COLO668 (cell line): ENCODE measurements around the gene ANTKMT.
A peak's percentile ranks its signal among the peaks of the same experiment; 100 is the strongest.

Experiments used
- DNase-seq: peaks from one replicate; lab custom pipeline; 2025; ENCODE audit not compliant: unreplicated experiment; lab: John Stamatoyannopoulos, UW

The ANTKMT gene

GRCh38 chr16:720990-721764, at the start of gene ANTKMT:
TSS of gene ANTKMT (plus strand) at chr16:721146. CDS start at chr16:721275, 129 bp downstream.
- DNase-seq: peak; percentile 97

GRCh38 chr16:671353-672131, 49.4 kb upstream of the ANTKMT start:
- DNase-seq: no peak

- no peak for DNase-seq
Observed at GRCh38 chr16:672371-672770, 48.6 kb upstream of the ANTKMT start.

GRCh38 chr16:672851-673250, 48.1 kb upstream of the ANTKMT start:
- DNase-seq: no peak

GRCh38 chr16:673399-673991, 47.5 kb upstream of the ANTKMT start:
- DNase-seq: no peak

GRCh38 chr16:674214-674881, 46.6 kb upstream of the ANTKMT start:
- no peak for DNase-seq

- DNase-seq: peak; percentile 41
Observed at GRCh38 chr16:674968-675883, 45.7 kb upstream of the ANTKMT start, which contains the start of gene RHBDL1. TSS of gene RHBDL1 (plus strand) at chr16:675671. CDS start at chr16:675791, 120 bp downstream.

- DNase-seq: peak; percentile 38
Observed at GRCh38 chr16:675884-676564, 44.9 kb upstream of the ANTKMT start.

GRCh38 chr16:676565-676902, 44.4 kb upstream of the ANTKMT start:
- DNase-seq: no peak

DNA sequence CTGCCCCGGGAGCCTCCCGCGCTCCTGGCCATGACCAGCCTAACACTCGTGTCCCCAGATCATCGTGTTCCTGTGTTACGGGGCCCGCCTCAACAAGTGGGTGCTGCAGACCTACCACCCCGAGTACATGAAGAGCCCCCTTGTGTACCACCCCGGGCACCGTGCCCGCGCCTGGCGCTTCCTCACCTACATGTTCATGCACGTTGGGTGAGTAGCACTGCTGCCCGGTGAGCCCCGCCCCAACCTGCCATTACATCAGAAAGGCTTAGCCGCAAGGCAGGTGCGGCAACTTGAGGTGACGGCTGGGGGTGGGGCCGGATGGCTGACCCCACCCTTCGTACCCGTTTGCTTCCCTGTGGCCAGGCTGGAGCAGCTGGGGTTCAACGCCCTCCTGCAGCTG, 44.0 kb upstream of the ANTKMT start:
- DNase-seq: peak; percentile 95

DNA sequence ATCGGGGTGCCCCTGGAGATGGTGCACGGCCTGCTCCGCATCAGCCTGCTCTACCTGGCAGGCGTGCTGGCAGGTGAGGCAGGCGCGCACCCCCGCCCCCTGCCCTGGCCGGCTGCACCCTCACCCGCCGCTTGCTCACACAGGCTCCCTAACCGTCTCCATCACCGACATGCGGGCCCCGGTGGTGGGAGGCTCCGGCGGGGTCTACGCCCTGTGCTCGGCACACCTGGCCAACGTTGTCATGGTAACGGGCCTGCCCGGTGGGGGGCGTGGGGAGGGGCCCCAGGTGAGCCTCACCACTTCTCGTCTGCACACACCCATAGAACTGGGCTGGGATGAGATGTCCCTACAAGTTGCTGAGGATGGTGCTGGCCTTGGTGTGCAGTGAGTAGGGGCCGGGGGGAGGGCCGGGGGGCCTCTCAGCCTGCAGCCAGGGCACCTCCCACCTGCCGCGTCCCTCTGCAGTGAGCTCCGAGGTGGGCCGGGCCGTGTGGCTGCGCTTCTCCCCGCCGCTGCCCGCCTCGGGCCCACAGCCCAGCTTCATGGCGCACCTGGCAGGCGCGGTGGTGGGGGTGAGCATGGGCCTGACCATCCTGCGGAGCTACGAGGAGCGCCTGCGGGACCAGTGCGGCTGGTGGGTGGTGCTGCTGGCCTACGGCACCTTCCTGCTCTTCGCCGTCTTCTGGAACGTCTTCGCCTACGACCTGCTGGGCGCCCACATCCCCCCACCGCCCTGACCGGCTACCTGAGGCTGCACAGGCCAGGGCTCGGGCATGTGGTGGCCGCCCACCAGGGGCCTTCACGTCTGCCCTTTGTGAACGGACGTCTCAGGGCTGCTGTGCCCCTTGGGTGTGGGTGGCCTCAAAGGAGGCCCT, 43.4 kb upstream of the ANTKMT start:
- DNase-seq: peak; percentile 72

DNA sequence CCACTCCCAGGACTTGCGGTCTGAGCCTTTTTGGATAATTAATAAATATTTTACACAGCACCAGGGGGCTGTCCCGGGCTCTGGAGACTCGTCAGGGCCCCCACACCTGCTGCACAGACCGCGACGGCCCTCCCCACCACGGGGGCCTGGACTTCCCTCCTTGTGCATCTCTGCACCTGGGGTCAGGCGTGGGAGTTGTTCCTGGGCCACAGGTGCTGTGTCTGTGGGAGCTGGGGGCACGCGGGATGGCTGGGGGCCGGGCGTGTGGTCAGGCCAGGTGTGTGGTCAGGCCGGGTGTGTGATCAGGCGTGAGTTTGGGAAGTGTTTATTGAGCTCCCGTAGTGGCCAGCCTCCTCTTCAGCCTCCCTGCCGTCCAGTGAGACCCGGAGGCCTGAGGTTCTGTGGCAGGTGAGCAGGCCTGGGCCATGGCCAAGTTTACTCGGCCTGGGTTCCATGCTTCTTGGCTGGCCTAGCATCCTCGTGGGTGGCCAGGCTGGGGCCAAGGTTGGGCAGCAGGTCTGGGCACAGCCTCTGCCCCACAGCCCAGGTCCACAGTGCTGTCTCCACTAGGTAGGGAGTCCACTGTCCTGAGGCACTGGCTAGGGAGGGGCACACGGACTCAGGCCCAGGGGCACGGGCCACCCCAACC, 42.6 kb upstream of the ANTKMT start:
- peak; percentile 16 for DNase-seq

DNA sequence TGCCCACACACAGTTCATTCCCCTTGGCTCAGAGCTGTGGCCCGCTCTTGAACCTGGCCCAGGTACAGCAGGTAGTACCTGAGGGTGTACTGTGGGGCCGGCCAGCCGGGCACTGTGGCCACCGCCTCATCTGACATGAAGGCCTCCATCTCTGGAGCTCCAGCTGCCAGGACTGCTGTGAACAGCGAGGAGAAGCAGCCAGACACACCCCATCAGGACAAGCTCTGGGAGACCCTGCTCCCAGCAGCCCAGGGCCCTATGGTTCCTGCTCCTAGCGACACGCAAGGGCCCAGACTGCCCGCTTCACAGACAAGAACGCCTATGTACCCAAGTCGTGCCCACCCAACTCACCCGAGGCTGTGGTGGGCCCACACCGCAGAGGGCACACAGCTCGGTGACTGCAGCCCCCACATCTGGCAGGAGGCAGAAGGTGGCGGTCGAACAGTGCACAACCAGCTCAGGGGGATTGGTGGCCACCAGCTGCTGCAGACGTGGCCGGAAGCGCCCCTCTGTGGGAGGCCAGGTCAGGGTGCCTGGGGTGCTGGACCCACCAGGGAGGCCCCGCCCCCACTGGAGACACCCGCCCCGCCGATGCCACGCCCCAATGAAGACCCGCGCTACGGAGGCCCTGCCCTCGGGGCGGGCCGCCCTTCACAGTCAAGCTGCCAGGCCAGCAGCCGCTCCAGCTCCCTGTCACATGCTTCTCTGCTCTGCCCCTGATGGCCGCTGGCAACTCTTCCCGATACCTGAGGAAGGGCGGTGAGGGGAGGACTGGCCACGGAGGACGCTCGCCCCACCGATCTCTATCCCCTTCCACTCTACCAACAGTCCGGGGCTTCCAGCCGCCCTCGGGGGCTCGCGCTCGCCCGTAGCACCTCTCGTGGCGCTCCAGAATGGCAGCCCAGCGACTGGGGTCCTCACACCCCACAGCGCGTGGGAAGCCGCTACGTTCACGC, 41.8 kb upstream of the ANTKMT start:
- DNase-seq: peak; percentile 82

DNA sequence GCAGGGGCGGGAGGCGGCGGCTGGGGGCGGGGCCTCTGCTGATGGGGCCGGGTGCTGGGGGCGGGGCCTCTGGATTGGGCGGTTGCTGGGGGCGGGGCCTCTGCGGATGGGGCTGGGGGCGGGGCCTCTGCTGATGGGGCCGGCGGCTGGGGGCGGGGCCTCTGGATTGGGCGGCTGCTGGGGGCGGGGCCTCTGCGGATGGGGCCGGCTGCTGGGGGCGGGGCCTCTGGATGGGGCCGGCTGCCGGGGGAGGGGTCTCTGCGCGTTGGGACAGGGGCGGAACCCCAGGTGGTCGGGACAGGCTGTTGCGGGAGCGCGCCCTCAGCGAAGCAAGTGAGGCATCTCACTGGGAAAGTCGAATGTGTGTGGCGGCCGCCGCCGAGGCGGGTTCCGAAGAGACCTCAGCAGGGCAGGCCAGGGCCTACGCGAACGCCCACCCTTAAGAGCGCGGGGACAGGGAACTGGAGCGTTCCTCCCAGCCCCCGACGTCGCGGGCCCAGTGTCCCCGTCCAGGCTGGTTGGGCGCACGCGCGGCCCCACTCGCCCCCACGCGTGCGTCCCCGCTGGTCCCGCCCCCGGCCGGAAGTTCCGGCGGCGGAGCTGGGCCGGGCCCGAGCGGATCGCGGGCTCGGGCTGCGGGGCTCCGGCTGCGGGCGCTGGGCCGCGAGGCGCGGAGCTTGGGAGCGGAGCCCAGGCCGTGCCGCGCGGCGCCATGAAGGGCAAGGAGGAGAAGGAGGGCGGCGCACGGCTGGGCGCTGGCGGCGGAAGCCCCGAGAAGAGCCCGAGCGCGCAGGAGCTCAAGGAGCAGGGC, 40.9 kb upstream of the ANTKMT start, which contains the start of gene STUB1:
Gene STUB1, plus strand, starts transcription at position 597 of the 811 bp plus-strand sequence. Its CDS starts 116 bp downstream, at position 713.
- peak; percentile 89 for DNase-seq

GRCh38 chr16:680625-680945, 40.4 kb upstream of the ANTKMT start:
- no peak for DNase-seq
